H1 (cell line): ENCODE data around the gene AMIGO2. TPM values are rescaled to one million over a fixed set of nuclear protein-coding genes. Genes with fewer than 3 reads are reported as not detected.

Source experiments
- CREB1 ChIP-seq: IDR thresholded peaks from 2 replicates; pipeline ENCODE4 v1.6.1; 2012; ENCODE audit warnings: inconsistent platforms
- RAD21 ChIP-seq, 2 experiments: IDR thresholded peaks in 1 of 2; conservative IDR thresholded peaks in 1 of 2; 2 replicates each; pipeline ENCODE4 v1.6.1; 2011; ENCODE audit warnings: low read depth in 2 of 2, low read length in 2 of 2, improper control_type of control experiment in 1 of 2, inconsistent platforms in 1 of 2, mild to moderate bottlenecking in 1 of 2, moderate library complexity in 1 of 2
- SP1 ChIP-seq: IDR thresholded peaks from 2 replicates; pipeline ENCODE4 v1.6.1; 2011; ENCODE audit warnings: low read depth, low read length
- TAF7 ChIP-seq: optimal IDR thresholded peaks from 2 replicates; pipeline ENCODE3; 2011; ENCODE audit warnings: low read depth, mild to moderate bottlenecking, inconsistent platforms, low read length, moderate library complexity, borderline replicate concordance
- polyA plus RNA-seq, 7 experiments: library from polyadenylated mRNA; depleted of rRNA in 3 of 7; stranded (reverse) in 5 of 7; unstranded in 2 of 7; fragments of >200 nt in 5 of 7; fragments of 200-250 nt in 2 of 7; gene quantifications; 1 replicate in 5 of 7; 2 replicates in 1 of 7; 4 replicates in 1 of 7; pipeline versions ENCODE4 v1.2.1 to v1.2.3, GENCODE V29; 2011 to 2013; ENCODE audit warnings: missing spikeins in 2 of 7, mixed read lengths in 2 of 7
- total RNA-seq: library from RNA; stranded (reverse); fragmentation: NEBNext Ultra II Directional; extraction: Animal tissue kit (Norgen Biotek cat#: 25700); gene quantifications from 2 replicates; pipeline ENCODE4 v1.2.1, GENCODE V29; 2021

The AMIGO2 gene
- total and polyA plus RNA-seq, 2 of the 8 experiments (the other 6 are each of a cell fraction or from before 2014, with no cell fraction given), result 1.7 to 3.3 TPM

GRCh38 chr12:47033789-47034555 lies 45.8 kb downstream of the AMIGO2 start (continued):
- TF ChIP-seq SP1, result no peak
- TF ChIP-seq CREB1, result no peak
- no peak for TF ChIP-seq RAD21 (IDR thresholded peaks at IDR 0.05 in 1 of 2, conservative IDR thresholded peaks at IDR 0.05 in 1 of 2; ENCODE audit: low read depth in 2 of 2, low read length in 2 of 2)
- no peak for TF ChIP-seq TAF7
